MCF 10A (cell line): ENCODE data around the gene LGALS9. TPM values are rescaled to one million over a fixed set of nuclear protein-coding genes. Genes with fewer than 3 reads are reported as not detected.

Experiments
- BruUV-seq: library from RNA; stranded (reverse); fragments of 400-500 nt; replicated peaks from 2 replicates; lab custom pipeline; 2021; lab: Mats Ljungman, UMichigan
- CTCF ChIA-PET: fragments of 300-600 bp; sonication (Branson Sonifier 250); formaldehyde crosslinking; extraction: SDS; loops from one replicate; lab custom pipeline; 2021; ENCODE audit warnings: antibody characterized with exemption, inconsistent platforms; lab: Yijun Ruan, JAX
- POLR2A ChIA-PET: fragments of 300-600, 350-650 bp; sonication (Branson Sonifier 250); formaldehyde crosslinking; extraction: SDS; loops from one replicate; lab custom pipeline; 2020; ENCODE audit warnings: antibody characterized with exemption, inconsistent platforms; lab: Yijun Ruan, JAX
- DNase-seq: peaks from one replicate; pipeline ENCODE4 v3.0.0-alpha.2; 2018; ENCODE audit not compliant: unreplicated experiment
- H3K27ac Mint-ChIP-seq: one replicate; pipeline ENCODE4 v1.8.0; 2022; ENCODE audit warnings: mild to moderate bottlenecking, low read depth, mixed read lengths; ENCODE audit not compliant: unreplicated experiment
- H3K27me3 Mint-ChIP-seq: one replicate; pipeline ENCODE4 v1.8.0; 2022; ENCODE audit warnings: mixed read lengths; ENCODE audit not compliant: insufficient read depth, unreplicated experiment
- H3K36me3 Mint-ChIP-seq: one replicate; pipeline ENCODE4 v1.8.0; 2022; ENCODE audit warnings: mild to moderate bottlenecking, moderate library complexity, mixed read lengths; ENCODE audit not compliant: insufficient read depth, unreplicated experiment
- H3K4me1 Mint-ChIP-seq: one replicate; pipeline ENCODE4 v1.8.0; 2022; ENCODE audit warnings: mixed read lengths; ENCODE audit not compliant: insufficient read depth, unreplicated experiment
- H3K4me3 Mint-ChIP-seq: one replicate; pipeline ENCODE4 v1.8.0; 2022; ENCODE audit warnings: mild to moderate bottlenecking, moderate library complexity, mixed read lengths; ENCODE audit not compliant: unreplicated experiment
- H3K9me3 Mint-ChIP-seq: one replicate; pipeline ENCODE4 v1.8.0; 2022; ENCODE audit warnings: mixed read lengths; ENCODE audit not compliant: unreplicated experiment
- intact Hi-C: fragments of 100-400 bp; cut with micrococcal nuclease; formaldehyde crosslinking; loops from 2 replicates; pipeline ENCODE4 v1.14.1; 2022
- total RNA-seq: library from RNA; stranded (reverse); gene quantifications from 2 replicates; pipeline ENCODE4 v1.2.3, GENCODE V29; 2022
- TF ChIP-seq, protein P1 (sequence below): fragments of 200-600 bp; IDR thresholded peaks from one replicate; pipeline ENCODE4 v1.8.0; 2022; ENCODE audit warnings: antibody characterized with exemption, mild to moderate bottlenecking; ENCODE audit not compliant: unreplicated experiment

The LGALS9 gene
- total RNA-seq, 1 experiment from 2014 or later: 0.54 TPM

DNA sequence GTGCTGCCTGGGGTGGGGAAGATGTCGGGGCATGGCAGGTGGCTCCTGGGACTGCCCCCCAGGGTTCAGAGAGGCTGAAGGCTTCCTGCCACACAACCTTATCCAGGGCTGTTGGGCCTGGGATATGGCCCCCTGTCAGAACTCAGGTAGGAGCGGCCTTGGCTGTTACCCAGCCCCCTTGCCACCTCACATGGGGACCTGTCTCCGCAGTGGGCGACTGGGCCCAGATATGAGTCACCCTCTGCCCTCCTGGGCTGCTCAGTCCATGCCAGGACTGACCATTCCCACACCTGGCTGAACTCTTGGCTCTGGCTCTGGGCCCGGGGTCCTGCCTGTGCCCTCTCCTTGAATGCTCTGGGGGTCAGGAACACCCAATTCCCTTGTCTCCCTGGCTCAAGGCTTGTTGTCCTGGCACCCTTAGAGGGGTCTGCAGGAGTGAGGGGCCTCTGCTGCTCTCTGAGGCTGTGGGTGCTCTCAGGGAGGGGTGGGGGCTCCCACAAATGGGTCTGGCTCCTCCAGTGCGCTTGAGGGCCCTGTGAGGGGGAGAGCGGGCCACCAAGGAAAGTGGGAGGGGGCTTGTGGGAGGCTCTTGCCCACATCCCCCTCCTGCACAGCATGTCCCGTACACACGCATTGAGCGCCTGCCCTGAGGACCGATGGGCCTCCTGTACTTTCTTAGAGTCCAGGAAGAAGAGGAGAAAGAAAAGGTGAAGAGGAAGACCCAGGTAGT lies 36.0 kb downstream of the LGALS9 start:
- no peak for DNase-seq
- intact Hi-C loops: no loop called here
- ChIA-PET CTCF (interaction anchor here (6.1 to 21.1 kb wide), 2 partner anchors 14 to 90 kb away, joined by 63 to 377 read pairs; no protein-coding TSS in a partner anchor), POLR2A (no interaction called here)
- H3K4me3 Mint-ChIP-seq: no peak overlapping the region
- no peaks in the 10 kb centered on the region for H3K4me1 Mint-ChIP-seq
- H3K9me3 Mint-ChIP-seq: no peaks in the 10 kb centered on the region
- H3K27ac Mint-ChIP-seq: no peak overlapping the region
- H3K27me3 Mint-ChIP-seq: peaks cover 20% of the 10 kb centered on the region
- TF ChIP-seq, protein P1, sequence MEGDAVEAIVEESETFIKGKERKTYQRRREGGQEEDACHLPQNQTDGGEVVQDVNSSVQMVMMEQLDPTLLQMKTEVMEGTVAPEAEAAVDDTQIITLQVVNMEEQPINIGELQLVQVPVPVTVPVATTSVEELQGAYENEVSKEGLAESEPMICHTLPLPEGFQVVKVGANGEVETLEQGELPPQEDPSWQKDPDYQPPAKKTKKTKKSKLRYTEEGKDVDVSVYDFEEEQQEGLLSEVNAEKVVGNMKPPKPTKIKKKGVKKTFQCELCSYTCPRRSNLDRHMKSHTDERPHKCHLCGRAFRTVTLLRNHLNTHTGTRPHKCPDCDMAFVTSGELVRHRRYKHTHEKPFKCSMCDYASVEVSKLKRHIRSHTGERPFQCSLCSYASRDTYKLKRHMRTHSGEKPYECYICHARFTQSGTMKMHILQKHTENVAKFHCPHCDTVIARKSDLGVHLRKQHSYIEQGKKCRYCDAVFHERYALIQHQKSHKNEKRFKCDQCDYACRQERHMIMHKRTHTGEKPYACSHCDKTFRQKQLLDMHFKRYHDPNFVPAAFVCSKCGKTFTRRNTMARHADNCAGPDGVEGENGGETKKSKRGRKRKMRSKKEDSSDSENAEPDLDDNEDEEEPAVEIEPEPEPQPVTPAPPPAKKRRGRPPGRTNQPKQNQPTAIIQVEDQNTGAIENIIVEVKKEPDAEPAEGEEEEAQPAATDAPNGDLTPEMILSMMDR: no peak
- no TSS peak for BruUV-seq
- no peaks in the 10 kb centered on the region for H3K36me3 Mint-ChIP-seq

DNA sequence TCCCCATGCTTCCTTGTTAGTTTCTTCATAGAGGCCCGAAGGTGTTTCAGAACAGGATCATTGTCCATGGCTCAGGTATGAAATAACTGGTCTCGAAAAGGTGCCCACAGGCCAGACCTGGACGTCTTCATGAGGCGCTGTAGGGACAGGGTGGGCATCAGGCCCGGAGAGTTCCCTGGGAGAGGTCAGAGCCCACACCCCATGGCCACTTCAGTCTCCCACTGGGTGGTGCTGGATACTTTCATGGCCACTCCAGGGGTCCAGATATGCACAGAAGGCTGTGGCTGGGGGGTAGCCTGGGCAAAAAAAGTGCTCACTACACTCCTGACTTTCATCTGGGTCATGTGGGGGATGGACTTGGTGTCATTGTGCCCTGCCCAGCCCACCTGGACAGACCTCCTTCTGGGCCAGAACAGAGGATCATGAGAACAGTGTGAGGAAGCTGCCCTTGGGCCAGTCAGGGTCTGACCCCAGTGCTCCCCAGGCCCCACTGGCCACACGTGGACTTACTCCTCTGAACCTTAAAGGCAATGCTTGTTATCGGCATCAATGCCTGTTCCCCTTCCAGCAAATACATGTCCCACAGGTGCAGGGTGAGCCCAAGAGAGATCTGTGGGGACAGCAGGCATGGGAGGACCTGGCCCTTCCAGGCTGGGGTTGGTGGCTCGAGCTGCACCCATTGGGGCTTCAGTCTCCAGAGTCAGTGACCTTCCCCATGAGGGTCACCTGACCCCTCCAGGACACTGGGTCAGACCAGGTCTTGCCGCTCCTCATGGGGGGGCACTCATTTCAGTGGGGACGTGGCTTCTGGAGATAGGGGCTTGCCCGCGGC lies 36.9 kb downstream of the LGALS9 start:
- Mint-ChIP-seq H3K27me3 (peaks cover 11% of the 10 kb centered on the region), H3K9me3 (no peaks in the 10 kb centered on the region), H3K4me3 (no peak overlapping the region), H3K4me1 (no peaks in the 10 kb centered on the region), H3K36me3 (no peaks in the 10 kb centered on the region), H3K27ac (no peak overlapping the region)
- TF ChIP-seq, protein P1: no peak
- CTCF ChIA-PET: no interaction called here
- intact Hi-C loops: no loop called here
- POLR2A ChIA-PET: no interaction called here
- BruUV-seq: no TSS peak
- DNase-seq: no peak

DNA sequence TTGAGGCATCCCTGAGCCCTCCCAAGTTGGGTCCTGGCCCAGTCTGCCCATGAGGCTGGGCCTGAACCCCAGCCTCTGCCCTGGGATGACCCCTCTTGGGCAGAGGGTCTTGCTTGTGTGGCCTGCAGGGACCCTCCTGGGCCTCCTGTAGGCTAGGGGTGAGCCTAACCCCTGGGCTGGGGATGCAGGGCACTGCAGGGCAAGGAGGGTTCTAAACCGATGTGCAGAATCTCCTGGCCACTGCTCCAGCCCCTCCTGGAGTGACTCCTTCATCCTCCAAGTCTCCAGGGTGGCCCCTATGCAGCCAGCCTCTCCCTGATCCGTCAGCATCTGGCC lies 37.5 kb downstream of the LGALS9 start:
- ChIA-PET POLR2A (no interaction called here), CTCF (interaction anchor here (0.6 kb wide), 1 partner anchor 556 kb away, joined by 3 read pairs; no protein-coding TSS in a partner anchor)
- Mint-ChIP-seq H3K27me3 (peaks cover 9% of the 10 kb centered on the region), H3K27ac (no peak overlapping the region), H3K4me1 (no peaks in the 10 kb centered on the region), H3K36me3 (no peaks in the 10 kb centered on the region), H3K9me3 (no peaks in the 10 kb centered on the region), H3K4me3 (no peak overlapping the region)
- intact Hi-C loops: no loop called here
- BruUV-seq: no TSS peak
- DNase-seq: no peak
- TF ChIP-seq, protein P1: no peak

DNA sequence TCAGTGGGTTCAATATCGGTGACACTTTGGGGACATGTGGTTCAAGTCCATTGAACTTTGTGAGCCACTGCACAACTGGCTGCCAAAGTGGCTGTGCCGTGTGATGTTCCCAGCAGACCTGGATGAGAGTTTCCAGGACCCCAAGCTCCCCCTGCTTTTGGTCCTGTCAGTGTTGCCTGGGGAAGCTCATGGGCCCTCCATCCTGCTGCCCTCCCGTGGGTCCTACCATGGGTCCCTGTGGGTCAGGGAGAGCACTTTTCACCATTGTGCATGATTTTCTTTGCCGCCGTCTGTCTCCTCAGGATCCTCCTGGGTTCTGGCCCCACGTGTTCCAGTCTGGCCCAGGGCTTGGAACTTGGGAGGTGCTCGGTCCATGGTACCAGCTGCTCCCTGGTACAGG lies 38.1 kb downstream of the LGALS9 start:
- H3K4me1 Mint-ChIP-seq: no peaks in the 10 kb centered on the region
- no peak for DNase-seq
- no peaks in the 10 kb centered on the region for H3K36me3 Mint-ChIP-seq
- H3K27ac Mint-ChIP-seq: no peak overlapping the region
- intact Hi-C loops: no loop called here
- peaks cover 9% of the 10 kb centered on the region for H3K27me3 Mint-ChIP-seq
- no TSS peak for BruUV-seq
- no peaks in the 10 kb centered on the region for H3K9me3 Mint-ChIP-seq
- CTCF ChIA-PET: interaction anchor here (0.6 to 2.4 kb wide), 4 partner anchors 67 to 557 kb away, joined by 3 to 6 read pairs (median 3); no protein-coding TSS in a partner anchor
- TF ChIP-seq, protein P1: no peak
- POLR2A ChIA-PET: no interaction called here
- no peak overlapping the region for H3K4me3 Mint-ChIP-seq
